ENCODE results near the gene DDIT3. TPM values are rescaled to one million over a fixed set of nuclear protein-coding genes. Genes with fewer than 3 reads are reported as not detected.

DDIT3 gene
- total RNA-seq, 1 donor from 2014 or later: 17.7 TPM

GRCh38 chr12:57549909-57550640 is 29.8 kb upstream of the DDIT3 start, which contains the start of gene KIF5A:
TSS of gene KIF5A (plus strand) at chr12:57550044. CDS start at chr12:57550272, 228 bp downstream.
- H3K4me3 Mint-ChIP-seq: peak within 1 kb of the TSS; percentile 79
- no peaks in the 10 kb centered on the region for H3K36me3 Mint-ChIP-seq
- TF ChIP-seq CTCF (conservative IDR thresholded peaks at IDR 0.05): no peak
- no peak within 1 kb of the TSS for H3K27ac Mint-ChIP-seq
- peaks cover 22% of the 10 kb centered on the region for H3K4me1 Mint-ChIP-seq (ENCODE audit: unreplicated experiment)
- peaks cover 71% of the 10 kb centered on the region for H3K27me3 Mint-ChIP-seq
- DNase-seq (ENCODE audit: extremely low spot score, unreplicated experiment): no peak
- H3K9me3 Mint-ChIP-seq: no peaks in the 10 kb centered on the region

- H3K27me3 Mint-ChIP-seq: peaks cover 68% of the 10 kb centered on the region
- H3K27ac Mint-ChIP-seq: no peak overlapping the region
- H3K4me1 Mint-ChIP-seq (ENCODE audit: unreplicated experiment): peaks cover 22% of the 10 kb centered on the region
- no peak for TF ChIP-seq CTCF (conservative IDR thresholded peaks at IDR 0.05)
- no peak for DNase-seq (ENCODE audit: extremely low spot score, unreplicated experiment)
- H3K4me3 Mint-ChIP-seq: peak overlapping the region; percentile 71
- H3K36me3 Mint-ChIP-seq: no peaks in the 10 kb centered on the region
- H3K9me3 Mint-ChIP-seq: no peaks in the 10 kb centered on the region
Observed at GRCh38 chr12:57549203-57549908, 29.0 kb upstream of the DDIT3 start.

- DNase-seq (ENCODE audit: extremely low spot score, unreplicated experiment): no peak
- no peak for TF ChIP-seq CTCF (conservative IDR thresholded peaks at IDR 0.05)
- Mint-ChIP-seq H3K27ac (no peak overlapping the region), H3K9me3 (no peaks in the 10 kb centered on the region), H3K27me3 (peaks cover 61% of the 10 kb centered on the region), H3K36me3 (no peaks in the 10 kb centered on the region), H3K4me1 (ENCODE audit: unreplicated experiment) (peaks cover 18% of the 10 kb centered on the region), H3K4me3 (peak overlapping the region; percentile 71)
Observed at GRCh38 chr12:57548488-57548887, 28.2 kb upstream of the DDIT3 start.

GRCh38 chr12:57548013-57548315 is 27.6 kb upstream of the DDIT3 start:
- H3K27ac Mint-ChIP-seq: no peak overlapping the region
- DNase-seq (ENCODE audit: extremely low spot score, unreplicated experiment): no peak
- H3K9me3 Mint-ChIP-seq: no peaks in the 10 kb centered on the region
- H3K4me1 Mint-ChIP-seq (ENCODE audit: unreplicated experiment): peaks cover 13% of the 10 kb centered on the region
- no peaks in the 10 kb centered on the region for H3K36me3 Mint-ChIP-seq
- no peak for TF ChIP-seq CTCF (conservative IDR thresholded peaks at IDR 0.05)
- H3K27me3 Mint-ChIP-seq: peaks cover 56% of the 10 kb centered on the region
- H3K4me3 Mint-ChIP-seq: no peak overlapping the region

GRCh38 chr12:57547288-57548012 is 27.1 kb upstream of the DDIT3 start:
- Mint-ChIP-seq H3K36me3 (no peaks in the 10 kb centered on the region), H3K4me1 (ENCODE audit: unreplicated experiment) (peaks cover 11% of the 10 kb centered on the region), H3K27me3 (peaks cover 51% of the 10 kb centered on the region), H3K27ac (peak overlapping the region; percentile 93), H3K4me3 (peak overlapping the region; percentile 97), H3K9me3 (no peaks in the 10 kb centered on the region)
- DNase-seq (ENCODE audit: extremely low spot score, unreplicated experiment): no peak
- TF ChIP-seq CTCF (conservative IDR thresholded peaks at IDR 0.05): no peak
